ENCODE data around the gene PTPRG.
A peak's percentile ranks its signal among the peaks of the same experiment; 100 is the strongest.

PTPRG gene

DNA sequence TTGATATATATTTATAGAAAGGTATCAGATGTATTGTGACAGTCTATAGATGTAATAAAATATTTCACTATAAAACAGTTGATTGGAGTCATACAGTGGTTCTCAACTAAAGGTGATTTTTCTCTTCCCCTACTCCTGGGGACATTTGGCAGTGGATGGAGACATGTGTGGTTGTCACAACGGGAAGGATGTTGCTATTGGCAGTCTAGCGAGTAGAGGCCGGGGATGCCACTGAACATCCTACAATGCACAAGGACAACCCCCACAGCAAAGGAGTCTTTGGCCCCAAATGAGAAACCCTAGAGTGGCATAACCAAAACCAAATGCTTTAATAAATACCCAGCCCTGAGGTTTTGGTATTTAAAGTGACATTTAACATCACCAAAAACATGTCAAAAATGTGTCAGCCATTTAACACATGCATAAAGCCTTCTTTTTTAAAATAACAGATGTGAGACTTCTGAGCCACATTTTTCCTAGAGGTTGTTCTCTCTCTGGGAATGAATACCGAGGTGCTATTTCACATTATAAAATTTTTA is 367.5 kb downstream of the PTPRG start:
- no peak overlapping the region for H3K4me3 ChIP-seq (replicated peaks; ENCODE audit: low read depth, low read length)
- TF ChIP-seq, protein P1, sequence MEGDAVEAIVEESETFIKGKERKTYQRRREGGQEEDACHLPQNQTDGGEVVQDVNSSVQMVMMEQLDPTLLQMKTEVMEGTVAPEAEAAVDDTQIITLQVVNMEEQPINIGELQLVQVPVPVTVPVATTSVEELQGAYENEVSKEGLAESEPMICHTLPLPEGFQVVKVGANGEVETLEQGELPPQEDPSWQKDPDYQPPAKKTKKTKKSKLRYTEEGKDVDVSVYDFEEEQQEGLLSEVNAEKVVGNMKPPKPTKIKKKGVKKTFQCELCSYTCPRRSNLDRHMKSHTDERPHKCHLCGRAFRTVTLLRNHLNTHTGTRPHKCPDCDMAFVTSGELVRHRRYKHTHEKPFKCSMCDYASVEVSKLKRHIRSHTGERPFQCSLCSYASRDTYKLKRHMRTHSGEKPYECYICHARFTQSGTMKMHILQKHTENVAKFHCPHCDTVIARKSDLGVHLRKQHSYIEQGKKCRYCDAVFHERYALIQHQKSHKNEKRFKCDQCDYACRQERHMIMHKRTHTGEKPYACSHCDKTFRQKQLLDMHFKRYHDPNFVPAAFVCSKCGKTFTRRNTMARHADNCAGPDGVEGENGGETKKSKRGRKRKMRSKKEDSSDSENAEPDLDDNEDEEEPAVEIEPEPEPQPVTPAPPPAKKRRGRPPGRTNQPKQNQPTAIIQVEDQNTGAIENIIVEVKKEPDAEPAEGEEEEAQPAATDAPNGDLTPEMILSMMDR (IDR thresholded peaks at IDR 0.05; ENCODE audit: low read depth, low read length, missing control alignments): no peak
- DNase-seq (ENCODE audit: extremely low read depth, low read depth): no peak

DNA sequence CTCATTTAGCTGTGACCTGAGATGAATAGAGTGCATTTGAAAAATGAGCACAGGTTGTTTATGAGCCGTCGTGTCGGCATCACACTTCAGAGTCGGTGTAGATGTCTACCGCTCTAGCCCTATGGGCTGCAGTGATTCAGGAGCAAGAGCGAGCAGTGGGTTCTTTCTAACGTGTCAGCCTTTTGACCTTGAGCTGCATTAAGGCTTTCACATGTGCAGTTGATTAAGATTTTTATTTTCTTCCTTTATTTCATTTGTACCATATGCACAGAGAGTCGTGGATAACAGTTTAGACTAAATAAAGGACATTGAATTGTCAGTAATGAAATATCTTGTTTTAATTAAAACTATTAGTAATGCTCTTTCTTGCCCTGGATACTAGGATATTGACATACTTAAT is 368.2 kb downstream of the PTPRG start:
- peak; percentile 65 for DNase-seq (ENCODE audit: extremely low read depth, low read depth)
- TF ChIP-seq, protein P1 (IDR thresholded peaks at IDR 0.05; ENCODE audit: low read depth, low read length, missing control alignments): no peak
- H3K4me3 ChIP-seq (replicated peaks; ENCODE audit: low read depth, low read length): no peak overlapping the region

DNA sequence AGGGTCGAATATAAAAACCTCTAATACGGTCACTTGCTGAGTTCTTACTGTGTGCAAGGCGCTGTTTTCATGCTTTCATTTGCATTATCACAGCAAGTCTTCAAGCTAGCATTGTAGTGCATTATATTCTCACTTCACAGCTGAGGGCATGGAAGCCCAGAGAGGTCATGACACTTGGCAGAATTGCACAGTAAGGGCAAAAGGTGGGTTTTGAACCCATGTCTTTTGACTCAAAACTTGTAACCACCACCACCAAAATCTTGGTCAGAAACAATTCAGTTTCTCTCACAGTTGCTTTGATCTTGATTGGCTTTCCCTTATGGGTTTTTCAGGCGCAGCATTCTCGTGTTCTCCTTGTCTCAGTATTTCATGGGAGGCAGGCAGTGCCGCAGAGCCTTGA is 371.1 kb downstream of the PTPRG start:
- DNase-seq (ENCODE audit: extremely low read depth, low read depth): no peak

GRCh38 chr3:61933798-61934504 is 372.6 kb downstream of the PTPRG start:
- H3K4me3 ChIP-seq (replicated peaks; ENCODE audit: low read depth, low read length): no peak overlapping the region
- TF ChIP-seq, protein P1 (IDR thresholded peaks at IDR 0.05; ENCODE audit: low read depth, low read length, missing control alignments): no peak
- DNase-seq (ENCODE audit: extremely low read depth, low read depth): no peak

More for the DNA sequence above, 371.1 kb downstream of the PTPRG start:
- TF ChIP-seq, protein P1 (IDR thresholded peaks at IDR 0.05; ENCODE audit: low read depth, low read length, missing control alignments): no peak
- no peak overlapping the region for H3K4me3 ChIP-seq (replicated peaks; ENCODE audit: low read depth, low read length)

- DNase-seq (ENCODE audit: extremely low read depth, low read depth): no peak
- H3K4me3 ChIP-seq (replicated peaks; ENCODE audit: low read depth, low read length): no peak overlapping the region
- TF ChIP-seq, protein P1 (IDR thresholded peaks at IDR 0.05; ENCODE audit: low read depth, low read length, missing control alignments): no peak
Observed at GRCh38 chr3:61934505-61934871, 373.1 kb downstream of the PTPRG start.

DNA sequence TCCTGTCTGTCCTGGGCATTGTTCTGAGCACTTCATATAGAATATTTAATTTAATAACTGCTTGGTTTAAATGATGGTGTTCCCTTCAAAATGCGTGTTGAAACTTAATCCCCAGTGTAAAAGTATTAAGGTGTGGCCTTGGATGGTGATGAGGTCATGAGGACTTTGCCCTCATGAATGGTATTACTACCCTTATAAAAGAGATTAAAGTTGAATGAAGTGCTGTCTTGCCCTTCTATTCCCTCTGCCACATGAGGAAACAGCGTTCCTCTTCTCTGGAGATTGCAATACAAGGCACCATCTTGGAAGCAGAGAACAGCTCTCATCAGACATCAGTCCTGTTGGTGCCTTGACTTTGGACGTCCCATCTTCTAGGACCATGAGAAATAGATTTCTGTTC is 374.4 kb downstream of the PTPRG start:
- TF ChIP-seq, protein P1 (IDR thresholded peaks at IDR 0.05; ENCODE audit: low read depth, low read length, missing control alignments): no peak
- no peak overlapping the region for H3K4me3 ChIP-seq (replicated peaks; ENCODE audit: low read depth, low read length)
- no peak for DNase-seq (ENCODE audit: extremely low read depth, low read depth)
